Parathyroid adenoma (tissue), 2 donors: ENCODE measurements around the gene SLC50A1.

Experiments
- H2AFZ ChIP-seq: fragments of 300-600 bp; sonication (generic); one replicate; pipeline ENCODE4 v1.7.0; 2017; ENCODE audit warnings: antibody characterized with exemption, mild to moderate bottlenecking
- H3K27ac ChIP-seq: fragments of 300-600 bp; sonication (generic); one replicate; pipeline ENCODE4 v1.7.0; 2017
- H3K27me3 ChIP-seq: fragments of 300-600 bp; sonication (generic); one replicate; pipeline ENCODE4 v1.7.0; 2017; ENCODE audit warnings: low read length; ENCODE audit not compliant: control insufficient read depth, insufficient read depth
- H3K36me3 ChIP-seq: fragments of 300-600 bp; sonication (generic); one replicate; pipeline ENCODE4 v1.7.0; 2017; ENCODE audit warnings: low read length; ENCODE audit not compliant: control insufficient read depth, insufficient read depth
- H3K4me1 ChIP-seq: fragments of 300-600 bp; sonication (generic); one replicate; pipeline ENCODE4 v1.7.0; 2017; ENCODE audit warnings: control low read depth
- H3K4me2 ChIP-seq: fragments of 300-600 bp; sonication (generic); one replicate; pipeline ENCODE4 v1.7.0; 2017; ENCODE audit warnings: low read length
- H3K4me3 ChIP-seq: fragments of 300-600 bp; sonication (generic); one replicate; pipeline ENCODE4 v1.7.0; 2017; ENCODE audit warnings: low read depth, low read length
- H3K79me2 ChIP-seq: fragments of 300-600 bp; sonication (generic); one replicate; pipeline ENCODE4 v1.7.0; 2017; ENCODE audit warnings: control low read depth
- H3K9ac ChIP-seq: fragments of 300-600 bp; sonication (generic); one replicate; pipeline ENCODE4 v1.7.0; 2017; ENCODE audit warnings: mild to moderate bottlenecking
- H3K9me3 ChIP-seq: fragments of 300-600 bp; sonication (generic); one replicate; pipeline ENCODE4 v1.7.0; 2017; ENCODE audit warnings: low read length; ENCODE audit not compliant: control insufficient read depth
- CTCF ChIP-seq: fragments of 300-600 bp; sonication (generic); IDR thresholded peaks from one replicate; pipeline ENCODE4 v1.7.0; 2017; ENCODE audit warnings: antibody characterized with exemption, mild to moderate bottlenecking
- donor health status: primary hyperparathyroidism.

SLC50A1 gene

GRCh38 chr1:155131856-155132255, 3.8 kb upstream of the SLC50A1 start:
- Histone ChIP-seq H2AFZ (no peak overlapping the region), H3K4me3 (no peak overlapping the region), H3K9ac (no peak overlapping the region), H3K4me1 (peaks cover 2% of the 10 kb centered on the region), H3K79me2 (no peaks in the 10 kb centered on the region), H3K9me3 (no peaks in the 10 kb centered on the region), H3K27ac (no peak overlapping the region), H3K4me2 (no peak overlapping the region), H3K36me3 (no peaks in the 10 kb centered on the region), H3K27me3 (no peaks in the 10 kb centered on the region)
- TF ChIP-seq CTCF: no peak

- TF ChIP-seq CTCF: no peak
- Histone ChIP-seq H3K79me2 (no peaks in the 10 kb centered on the region), H2AFZ (no peak overlapping the region), H3K4me1 (peaks cover 2% of the 10 kb centered on the region), H3K4me3 (no peak overlapping the region), H3K9me3 (no peaks in the 10 kb centered on the region), H3K9ac (no peak overlapping the region), H3K27ac (no peak overlapping the region), H3K4me2 (no peak overlapping the region), H3K27me3 (no peaks in the 10 kb centered on the region), H3K36me3 (no peaks in the 10 kb centered on the region)
These were observed 1.8 kb upstream of the SLC50A1 start for GRCh38 chr1:155133799-155134281.

GRCh38 chr1:155134322-155134721, 1.3 kb upstream of the SLC50A1 start:
- no peak for TF ChIP-seq CTCF
- Histone ChIP-seq H3K36me3 (no peaks in the 10 kb centered on the region), H3K79me2 (no peaks in the 10 kb centered on the region), H3K27ac (peak overlapping the region; percentile 98), H3K4me3 (peak overlapping the region; percentile 79), H2AFZ (no peak overlapping the region), H3K9me3 (no peaks in the 10 kb centered on the region), H3K4me2 (peak overlapping the region; percentile 99), H3K4me1 (peaks cover 2% of the 10 kb centered on the region), H3K27me3 (no peaks in the 10 kb centered on the region), H3K9ac (no peak overlapping the region)

- peak overlapping the region; percentile 86 for H2AFZ ChIP-seq
- H3K4me3 ChIP-seq: peak overlapping the region; percentile 79
- H3K27ac ChIP-seq: peak overlapping the region; percentile 98
- no peak for TF ChIP-seq CTCF
- H3K9ac ChIP-seq: no peak overlapping the region
- no peaks in the 10 kb centered on the region for H3K9me3 ChIP-seq
- H3K79me2 ChIP-seq: no peaks in the 10 kb centered on the region
- no peaks in the 10 kb centered on the region for H3K36me3 ChIP-seq
- peak overlapping the region; percentile 99 for H3K4me2 ChIP-seq
- no peaks in the 10 kb centered on the region for H3K27me3 ChIP-seq
- H3K4me1 ChIP-seq: peaks cover 2% of the 10 kb centered on the region
These were observed 705 bp upstream of the SLC50A1 start for GRCh38 chr1:155134880-155135414.

- Histone ChIP-seq H3K4me2 (peak overlapping the region; percentile 57), H3K27ac (peak overlapping the region; percentile 29), H3K4me3 (peak overlapping the region; percentile 79), H3K36me3 (no peaks in the 10 kb centered on the region), H3K4me1 (no peaks in the 10 kb centered on the region), H3K79me2 (no peaks in the 10 kb centered on the region), H3K9me3 (no peaks in the 10 kb centered on the region), H2AFZ (no peak overlapping the region), H3K9ac (no peak overlapping the region), H3K27me3 (no peaks in the 10 kb centered on the region)
- no peak for TF ChIP-seq CTCF
These were observed 1.1 kb downstream of the SLC50A1 start for GRCh38 chr1:155136748-155137147.
